Embryonic facial prominence (tissue), 1 donor: Measurements from ENCODE around the gene IMP3.
"Not testable (repeated sequence)": the region's sequence is repeated elsewhere in the genome, so short reads cannot be mapped to it uniquely, and the experiment has no call there.

Experiments
- DNase-seq: peaks from one replicate; pipeline ENCODE4 v3.0.0-alpha.2; 2016; ENCODE audit errors: extremely low spot score

Gene IMP3

DNA sequence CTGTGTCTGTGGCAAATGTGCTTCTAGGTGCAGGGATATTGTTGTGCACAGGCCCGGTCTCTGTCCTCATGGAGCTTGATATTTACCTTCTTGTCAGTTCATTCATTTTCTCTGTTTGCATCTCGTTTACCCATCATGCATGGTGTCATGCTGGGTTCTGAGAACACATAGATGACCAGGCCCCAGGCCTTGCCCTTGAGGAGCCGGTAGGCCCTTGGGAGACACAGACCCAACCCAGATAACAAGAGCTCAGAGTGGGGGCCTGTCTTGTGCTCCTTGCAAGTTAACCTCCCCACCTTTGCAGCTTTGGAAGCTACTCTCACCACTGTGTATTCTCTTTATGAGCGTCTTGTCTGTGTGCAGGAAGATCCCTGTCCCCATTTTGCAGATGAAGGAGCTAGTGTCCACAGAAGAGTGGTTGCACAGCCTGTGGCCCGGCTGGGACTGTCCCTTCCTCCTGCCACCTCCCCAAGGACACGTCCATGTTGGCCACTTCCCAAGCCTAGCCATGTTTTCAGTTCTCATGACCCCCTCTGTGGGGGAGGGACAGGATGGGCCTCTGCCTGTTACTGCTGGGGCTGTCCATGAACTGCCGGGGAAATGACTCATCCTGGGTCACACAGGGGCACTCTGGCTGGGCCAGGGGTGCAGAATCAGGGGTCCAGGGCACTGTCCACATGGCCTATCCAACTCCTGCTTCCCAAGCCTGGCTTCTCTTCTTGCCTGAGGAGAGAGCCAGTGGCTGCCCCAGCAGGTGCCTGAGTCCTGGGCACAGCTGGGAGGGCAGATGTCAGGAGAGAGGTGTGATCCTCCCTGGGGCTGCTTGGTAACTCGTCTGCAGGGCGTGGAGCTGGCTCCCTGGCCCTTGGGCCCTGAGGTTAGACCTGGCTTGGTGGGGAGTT, 11.1 kb upstream of the IMP3 start:
- no peak for DNase-seq

DNA sequence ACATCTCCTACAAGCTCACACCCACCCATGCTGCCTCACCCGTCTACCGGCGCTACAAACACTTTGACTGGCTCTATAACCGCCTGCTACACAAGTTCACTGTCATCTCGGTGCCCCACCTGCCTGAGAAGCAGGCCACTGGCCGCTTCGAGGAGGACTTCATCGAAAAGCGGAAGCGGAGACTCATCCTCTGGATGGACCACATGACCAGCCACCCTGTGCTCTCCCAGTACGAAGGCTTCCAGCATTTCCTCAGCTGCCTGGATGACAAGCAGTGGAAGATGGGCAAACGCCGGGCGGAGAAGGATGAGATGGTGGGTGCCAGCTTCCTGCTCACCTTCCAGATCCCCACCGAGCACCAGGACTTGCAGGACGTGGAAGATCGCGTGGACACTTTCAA, 9.8 kb upstream of the IMP3 start:
- DNase-seq = no peak

GRCh38 chr15:75649045-75649761, 9.2 kb upstream of the IMP3 start:
- no peak for DNase-seq

- no peak for DNase-seq
Measured at GRCh38 chr15:75648156-75649000, 8.4 kb upstream of the IMP3 start.

GRCh38 chr15:75647370-75648155, 7.5 kb upstream of the IMP3 start, which contains the start of gene SNX33:
Gene SNX33, plus strand, starts transcription at chr15:75647912. Its CDS starts 1,191 bp downstream, at chr15:75649103.
- DNase-seq = peak; percentile 74

DNA sequence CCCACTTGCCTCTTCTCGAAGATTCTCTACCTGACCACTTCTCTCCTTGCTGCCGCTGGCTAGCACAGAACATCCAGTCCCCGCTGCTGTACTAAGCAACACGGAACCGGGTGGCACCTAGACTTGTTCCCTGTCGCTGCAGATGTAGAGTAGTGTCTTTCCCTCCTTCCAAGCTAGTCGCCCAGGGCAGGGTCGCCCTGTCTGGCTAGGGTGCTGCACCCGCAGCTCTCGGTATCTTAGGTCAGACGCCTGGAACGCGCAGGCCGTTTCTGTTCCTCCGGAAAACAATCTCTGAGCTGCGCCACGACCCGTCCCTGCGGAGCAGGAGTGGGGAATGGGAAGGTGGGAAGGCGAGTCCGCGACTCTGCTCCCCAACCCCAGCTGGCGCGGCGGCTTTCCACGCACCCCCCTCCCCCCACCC, 6.9 kb upstream of the IMP3 start:
- DNase-seq = no peak

GRCh38 chr15:75646112-75646943, 6.3 kb upstream of the IMP3 start:
- no peak for DNase-seq

GRCh38 chr15:75644376-75644775, 4.4 kb upstream of the IMP3 start:
- no peak for DNase-seq

GRCh38 chr15:75641603-75642002, 1.6 kb upstream of the IMP3 start:
- no peak for DNase-seq

DNA sequence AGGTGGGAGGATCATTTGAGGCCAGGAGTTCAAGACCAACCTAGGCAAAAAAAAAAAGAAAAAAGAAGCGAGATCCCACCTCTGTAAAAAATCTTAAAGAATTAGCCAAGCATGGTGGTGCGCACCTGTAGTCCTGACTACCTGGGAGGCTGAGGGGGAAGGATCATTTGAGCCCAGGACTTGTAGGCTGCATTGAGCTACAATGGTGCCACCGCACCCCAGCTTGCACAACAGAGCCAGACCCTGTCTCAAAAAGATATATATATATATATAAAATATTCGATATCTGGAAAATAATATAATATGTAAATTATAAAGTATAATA, 1.1 kb upstream of the IMP3 start:
- DNase-seq = no peak

- DNase-seq = no peak
Measured at GRCh38 chr15:75640483-75641178, 607 bp upstream of the IMP3 start.

GRCh38 chr15:75639191-75639708, 774 bp downstream of the IMP3 start:
- no peak for DNase-seq

- no peak for DNase-seq
Measured at GRCh38 chr15:75637245-75638009, 2.6 kb downstream of the IMP3 start.

DNA sequence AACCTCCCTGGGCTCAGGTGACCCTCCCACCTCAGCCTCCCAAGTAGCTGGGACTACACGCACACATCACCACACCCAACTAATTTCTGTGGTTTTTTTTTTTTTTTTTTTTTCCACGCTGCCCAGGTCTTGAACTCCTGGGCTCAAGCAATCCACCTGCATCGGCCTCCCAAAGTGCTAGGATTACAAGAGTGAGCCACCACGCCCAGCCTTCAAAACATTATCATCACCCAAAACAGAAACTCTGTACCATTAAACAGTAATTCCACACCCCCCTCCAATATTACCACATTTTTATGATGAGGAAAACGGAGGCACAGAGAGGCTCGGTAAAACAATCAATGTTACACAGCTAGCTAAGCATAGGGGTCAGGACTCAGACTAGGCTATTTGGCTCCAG, 4.0 kb downstream of the IMP3 start:
- no peak for DNase-seq

DNA sequence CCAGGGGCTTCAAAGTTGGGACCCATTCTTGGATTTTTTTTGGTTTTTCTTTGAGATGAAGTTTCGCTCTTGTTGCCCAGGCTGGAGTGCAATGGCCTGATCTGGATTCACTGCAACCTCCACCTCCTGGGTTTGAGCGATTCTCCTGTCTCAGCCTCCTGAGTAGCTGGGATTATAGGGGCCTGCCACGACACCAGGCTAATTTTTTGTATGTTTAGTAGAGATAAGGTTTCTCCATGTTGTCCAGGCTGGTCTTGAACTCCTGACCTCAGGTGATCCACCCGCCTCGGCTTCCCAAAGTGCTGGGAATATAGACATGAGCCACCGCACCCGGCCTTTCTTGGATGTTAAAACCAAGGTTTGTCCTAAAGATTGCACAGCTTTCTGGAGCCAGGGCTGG, 6.1 kb downstream of the IMP3 start:
- not testable (repeated sequence) for DNase-seq

- DNase-seq = no peak
Measured at GRCh38 chr15:75631935-75632334, 8.1 kb downstream of the IMP3 start.

DNA sequence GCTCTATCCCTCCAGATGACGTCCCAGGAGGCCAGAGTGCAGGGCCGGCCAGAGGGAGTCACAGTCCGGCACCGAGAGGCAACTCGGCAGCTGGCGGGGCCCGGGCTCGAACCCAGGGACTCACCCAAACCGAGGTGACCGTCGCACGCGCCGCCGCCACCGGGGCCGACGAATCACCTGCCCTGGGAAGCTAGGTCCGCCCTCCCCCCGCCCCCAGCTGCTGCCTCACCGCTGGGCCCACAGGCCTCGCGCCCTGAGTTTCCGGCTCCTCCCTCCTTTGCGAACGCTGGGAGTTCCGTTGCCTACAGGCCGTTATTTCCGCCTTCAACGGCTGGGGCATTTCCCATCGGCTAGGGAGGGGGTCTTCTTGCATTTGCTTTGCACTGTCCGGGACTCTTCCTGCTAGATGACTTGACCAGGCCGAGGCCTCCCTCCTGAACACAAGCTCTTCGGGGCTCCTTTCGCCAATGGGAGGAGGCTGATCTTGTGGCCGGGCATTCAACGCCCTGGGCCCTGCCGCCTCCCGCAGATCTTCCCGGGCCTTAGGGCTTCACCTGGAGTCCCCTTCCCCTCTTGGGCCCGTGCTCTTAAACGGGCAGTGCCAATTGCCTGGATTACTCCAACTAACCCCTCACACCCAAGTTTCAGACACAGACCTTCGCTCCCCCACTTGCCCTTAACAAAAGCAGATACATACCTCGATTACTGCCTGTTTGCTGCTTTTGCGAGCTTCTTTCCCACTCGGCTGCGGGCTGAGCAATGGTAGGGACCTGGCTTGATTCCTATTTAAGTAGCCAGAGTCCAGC, 14.3 kb downstream of the IMP3 start, which contains the start of gene SNUPN:
TSS of gene SNUPN (minus strand) at position 184 of the 806 bp plus-strand sequence. CDS start 4,674 bp downstream, outside the sequence.
- DNase-seq = peak; percentile 90

DNA sequence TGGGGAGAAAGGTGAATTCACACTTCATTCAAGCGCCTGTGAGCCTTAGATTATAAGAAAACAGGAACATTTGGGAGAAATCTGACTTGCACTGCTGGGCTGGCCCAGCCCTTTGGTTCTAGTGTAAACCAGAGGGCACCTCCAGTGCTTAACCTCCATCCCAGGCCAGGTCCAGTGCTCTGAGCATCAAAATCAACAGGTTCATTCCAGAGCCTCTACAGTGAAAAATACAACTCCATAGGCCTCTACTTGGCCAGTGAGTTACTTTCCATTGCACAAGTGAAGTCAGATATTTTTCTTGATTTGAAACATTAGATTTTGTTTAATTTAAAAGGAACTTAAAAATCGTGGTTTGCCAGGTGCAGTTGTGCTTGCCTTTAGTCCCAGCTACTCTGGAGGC, 17.5 kb downstream of the IMP3 start:
- DNase-seq = no peak
